ENCODE data around the gene WDR87. TPM values are rescaled to one million over a fixed set of nuclear protein-coding genes. Genes with fewer than 3 reads are reported as not detected.

Gene WDR87
- total and polyA plus RNA-seq, 2 donors (not counting 3 experiments of a cell fraction or from before 2014, with no cell fraction given) = not detected

DNA sequence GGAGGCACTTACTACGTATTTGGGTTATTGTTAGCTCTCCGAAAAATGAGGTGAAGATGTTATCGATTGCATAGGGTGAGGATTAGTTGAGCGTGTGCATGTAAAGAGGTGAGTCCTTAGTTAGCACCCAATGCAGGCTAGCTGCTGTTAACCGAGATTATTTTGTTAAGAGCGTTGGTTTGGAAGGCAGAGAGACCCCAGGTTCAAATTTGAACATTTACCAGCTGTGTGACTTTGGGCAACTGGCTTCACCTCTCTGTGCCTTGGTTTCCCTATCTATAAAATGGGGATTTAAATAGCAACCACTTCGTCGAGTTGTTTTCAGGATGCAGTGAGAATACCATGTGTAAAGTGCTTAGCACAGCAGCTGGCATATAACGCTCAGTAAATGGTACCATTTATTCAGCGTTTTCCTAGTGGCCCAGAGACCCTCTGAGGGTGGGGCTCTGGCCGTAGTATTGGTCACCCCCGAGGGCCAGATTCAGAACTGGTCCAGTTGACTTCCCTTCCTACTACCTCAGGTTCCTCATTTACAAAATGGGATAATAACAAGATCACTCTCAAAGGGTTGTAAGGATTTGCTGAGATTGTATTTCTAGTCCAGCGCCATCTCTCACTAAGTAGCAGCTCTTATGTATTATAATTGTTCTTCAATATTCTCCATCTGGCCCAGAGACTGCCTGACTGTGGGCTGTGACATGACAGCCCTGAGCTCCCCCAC is 1.5 kb upstream of the WDR87 start:
- peak overlapping the region; percentile 50 for H3K27ac ChIP-seq (ENCODE audit: insufficient read depth, low read depth, low read length)
- peak overlapping the region; percentile 76 for H3K9ac ChIP-seq (replicated peaks; ENCODE audit: extremely low read depth, insufficient read depth, low read length)
- peak overlapping the region; percentile 83 for H3K4me2 ChIP-seq (ENCODE audit: insufficient read depth, low read length)
- intact Hi-C loops (cut with micrococcal nuclease) (loop anchor here (1.0 to 2.0 kb wide), 4 partner anchors 53 to 136 kb away; no protein-coding TSS in a partner anchor), dilution Hi-C loops (cut with MboI; ENCODE audit: extremely low pct_ligation_motif_present, low sequenced_read_pairs) (no loop called here)
- FAIRE-seq = no peak
- peaks cover 15% of the 10 kb centered on the region for H3K4me1 ChIP-seq (ENCODE audit: control insufficient read depth, extremely low read depth, insufficient read depth, low read length)
- ChIA-PET POLR2A (interaction anchor here (1.6 to 1.9 kb wide), 2 partner anchors 91 to 97 kb away, joined by 5 to 25 read pairs; no protein-coding TSS in a partner anchor), CTCF (interaction anchor here (0.5 to 8.4 kb wide), 11 partner anchors 9 to 235 kb away, joined by 3 to 145 read pairs (median 5); no protein-coding TSS in a partner anchor)
- H3K36me3 ChIP-seq (ENCODE audit: control insufficient read depth in 2 of 2, extremely low read depth in 1 of 2, insufficient read depth in 2 of 2, low read length in 2 of 2) = no peaks in the 10 kb centered on the region
- no peaks in the 10 kb centered on the region for H3K27me3 ChIP-seq (ENCODE audit: control insufficient read depth in 2 of 2, insufficient read depth in 2 of 2, low read length in 2 of 2)
- H4K20me1 ChIP-seq (replicated peaks; ENCODE audit: control insufficient read depth, extremely low read depth, insufficient read depth, low read length) = no peaks in the 10 kb centered on the region
- H3K79me2 ChIP-seq (ENCODE audit: control insufficient read depth, insufficient read depth, low read length) = peaks cover 52% of the 10 kb centered on the region
- H3K4me3 ChIP-seq (replicated peaks in 1 of 3; ENCODE audit: insufficient read depth in 1 of 3, low read depth in 1 of 3, low read length in 3 of 3) = peak overlapping the region; percentile 40 to 99 (median 83)
- DNase-seq (ENCODE audit: low read depth, low spot score) = peak; percentile 29
- TF ChIP-seq, protein P1, sequence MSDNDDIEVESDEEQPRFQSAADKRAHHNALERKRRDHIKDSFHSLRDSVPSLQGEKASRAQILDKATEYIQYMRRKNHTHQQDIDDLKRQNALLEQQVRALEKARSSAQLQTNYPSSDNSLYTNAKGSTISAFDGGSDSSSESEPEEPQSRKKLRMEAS (IDR thresholded peaks at IDR 0.05; ENCODE audit: insufficient read depth, insufficient read length) = no peak
- TF ChIP-seq, protein P2, sequence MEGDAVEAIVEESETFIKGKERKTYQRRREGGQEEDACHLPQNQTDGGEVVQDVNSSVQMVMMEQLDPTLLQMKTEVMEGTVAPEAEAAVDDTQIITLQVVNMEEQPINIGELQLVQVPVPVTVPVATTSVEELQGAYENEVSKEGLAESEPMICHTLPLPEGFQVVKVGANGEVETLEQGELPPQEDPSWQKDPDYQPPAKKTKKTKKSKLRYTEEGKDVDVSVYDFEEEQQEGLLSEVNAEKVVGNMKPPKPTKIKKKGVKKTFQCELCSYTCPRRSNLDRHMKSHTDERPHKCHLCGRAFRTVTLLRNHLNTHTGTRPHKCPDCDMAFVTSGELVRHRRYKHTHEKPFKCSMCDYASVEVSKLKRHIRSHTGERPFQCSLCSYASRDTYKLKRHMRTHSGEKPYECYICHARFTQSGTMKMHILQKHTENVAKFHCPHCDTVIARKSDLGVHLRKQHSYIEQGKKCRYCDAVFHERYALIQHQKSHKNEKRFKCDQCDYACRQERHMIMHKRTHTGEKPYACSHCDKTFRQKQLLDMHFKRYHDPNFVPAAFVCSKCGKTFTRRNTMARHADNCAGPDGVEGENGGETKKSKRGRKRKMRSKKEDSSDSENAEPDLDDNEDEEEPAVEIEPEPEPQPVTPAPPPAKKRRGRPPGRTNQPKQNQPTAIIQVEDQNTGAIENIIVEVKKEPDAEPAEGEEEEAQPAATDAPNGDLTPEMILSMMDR (IDR thresholded peaks at IDR 0.05; ENCODE audit: extremely low read depth in 1 of 2, insufficient read depth in 1 of 2, low read depth in 1 of 2, low read length in 2 of 2) = no peak
- no peak for TF ChIP-seq POLR2AphosphoS5 (IDR thresholded peaks at IDR 0.05; ENCODE audit: insufficient read depth, low read depth, low read length)
- no peak for TF ChIP-seq FOS (IDR thresholded peaks at IDR 0.05; ENCODE audit: borderline replicate concordance, insufficient read depth, low read length)
- TF ChIP-seq JUN (IDR thresholded peaks at IDR 0.05; ENCODE audit: borderline replicate concordance, insufficient read depth, insufficient read length, low read depth) = no peak
- TF ChIP-seq MYC (IDR thresholded peaks at IDR 0.05; ENCODE audit: low read depth, low read length) = no peak
- no peak for TF ChIP-seq POLR2A (IDR thresholded peaks at IDR 0.05; ENCODE audit: low read depth, low read length)
- no peak for TF ChIP-seq GATA2 (IDR thresholded peaks at IDR 0.05; ENCODE audit: insufficient read depth, insufficient read length, low read depth, low read length)
- no peak for TF ChIP-seq EZH2 (IDR thresholded peaks at IDR 0.05; ENCODE audit: borderline replicate concordance, low read depth, low read length, severe bottlenecking)
- H3K9me1 ChIP-seq (replicated peaks; ENCODE audit: control insufficient read depth, extremely low read depth, insufficient read depth, low read length) = no peaks in the 10 kb centered on the region
- H2AFZ ChIP-seq (ENCODE audit: low read depth, low read length) = peak overlapping the region; percentile 19
- H3K9me3 ChIP-seq (replicated peaks; ENCODE audit: control insufficient read depth, insufficient read depth, low read length) = no peaks in the 10 kb centered on the region
- BruUV-seq (replicated peaks) = TSS peak; percentile 28

All from endothelial cell of umbilical vein (primary cell).